PC-3 (cell line): Measurements from ENCODE around the gene TREML1. TPM values are rescaled to one million over a fixed set of nuclear protein-coding genes. Genes with fewer than 3 reads are reported as not detected.

Experiments
- ATAC-seq: fragments of 200-7000 bp; cut with Tn5 transposase; 2 replicates; pipeline ENCODE4 v1.9.1; 2020; ENCODE audit warnings: mild to moderate bottlenecking, moderate library complexity
- BruUV-seq: library from RNA; stranded (reverse); fragments of 400-500 nt; replicated peaks from 2 replicates; lab custom pipeline; 2021; lab: Mats Ljungman, UMichigan
- CTCF ChIA-PET: fragments of 300-600 bp; sonication (Branson Sonifier 250); formaldehyde crosslinking; loops from one replicate; lab custom pipeline; 2022; ENCODE audit warnings: antibody characterized with exemption; lab: Charles Lee
- POLR2A ChIA-PET: fragments of 300-600 bp; sonication (Branson Sonifier 250); formaldehyde crosslinking; loops from one replicate; lab custom pipeline; 2022; ENCODE audit warnings: antibody characterized with exemption; ENCODE audit not compliant: unreplicated experiment; lab: Charles Lee
- DNase-seq: peaks from one replicate; pipeline ENCODE4 v3.0.0-alpha.2; 2015
- H2AFZ ChIP-seq: fragments of 300-600 bp; sonication (generic); 2 replicates; pipeline ENCODE4 v1.6.0; 2016; ENCODE audit warnings: antibody characterized with exemption, low read length
- H3F3A ChIP-seq: fragments of 300-600 bp; sonication (generic); one replicate; pipeline ENCODE4 v1.6.0; 2017; ENCODE audit warnings: antibody characterized with exemption, low read length, control low read depth, mild to moderate bottlenecking; ENCODE audit not compliant: unreplicated experiment
- H3K27ac ChIP-seq: fragments of 300-600 bp; sonication (generic); 2 replicates; pipeline ENCODE4 v1.5.1; 2016; ENCODE audit warnings: mild to moderate bottlenecking, low read length
- H3K27me3 ChIP-seq: fragments of 300-600 bp; sonication (generic); 2 replicates; pipeline ENCODE4 v1.6.1; 2016; ENCODE audit warnings: low read length, mixed read lengths
- H3K36me3 ChIP-seq: fragments of 300-600 bp; sonication (generic); 2 replicates; pipeline ENCODE4 v1.6.1; 2016; ENCODE audit warnings: low read depth, mixed run types, low read length, mixed read lengths
- H3K4me1 ChIP-seq: fragments of 300-600 bp; sonication (generic); 2 replicates; pipeline ENCODE4 v1.5.1; 2016; ENCODE audit warnings: low read length; ENCODE audit not compliant: insufficient read depth
- H3K4me2 ChIP-seq: fragments of 300-600 bp; sonication (generic); 2 replicates; pipeline ENCODE4 v1.6.0; 2016; ENCODE audit warnings: low read length
- H3K4me3 ChIP-seq: fragments of 300-600 bp; sonication (generic); 2 replicates; pipeline ENCODE4 v1.5.1; 2016; ENCODE audit warnings: mild to moderate bottlenecking, low read length, mixed read lengths
- H3K79me2 ChIP-seq: fragments of 300-600 bp; sonication (generic); 2 replicates; pipeline ENCODE4 v1.6.1; 2017; ENCODE audit warnings: low read length, mixed read lengths
- H3K9ac ChIP-seq: fragments of 300-600 bp; sonication (generic); 2 replicates; pipeline ENCODE4 v1.6.0; 2016; ENCODE audit warnings: mild to moderate bottlenecking, low read length
- H3K9me2 ChIP-seq: fragments of 300-600 bp; sonication (generic); replicated peaks from 2 replicates; pipeline ENCODE4 v1.6.1; 2016; ENCODE audit warnings: mixed run types, low read length, mixed read lengths
- H3K9me3 ChIP-seq: fragments of 300-600 bp; sonication (generic); 2 replicates; pipeline ENCODE4 v1.6.1; 2016; ENCODE audit warnings: low read length, mixed read lengths
- H4K20me1 ChIP-seq: fragments of 300-600 bp; sonication (generic); 2 replicates; pipeline ENCODE4 v1.6.1; 2016; ENCODE audit warnings: low read length, mixed read lengths
- CTCF ChIP-seq: fragments of 300-600 bp; sonication (generic); conservative IDR thresholded peaks from 2 replicates; pipeline ENCODE4 v1.5.1; 2017; ENCODE audit warnings: antibody characterized with exemption, low read depth, mild to moderate bottlenecking, low read length
- EZH2 ChIP-seq: fragments of 300-600 bp; sonication (generic); IDR thresholded peaks from one replicate; pipeline ENCODE4 v1.6.1; 2017; ENCODE audit warnings: antibody characterized with exemption, mild to moderate bottlenecking, low read length; ENCODE audit not compliant: unreplicated experiment
- EZH2phosphoT487 ChIP-seq: fragments of 300-600 bp; sonication (generic); IDR thresholded peaks from 2 replicates; pipeline ENCODE4 v1.6.1; 2018; ENCODE audit warnings: mild to moderate bottlenecking, antibody characterized with exemption, low read length, borderline replicate concordance
- intact Hi-C: fragments of 100-400 bp; cut with micrococcal nuclease; formaldehyde crosslinking; loops from 2 replicates; pipeline ENCODE4 v1.9.0; 2023
- total RNA-seq: library from RNA; depleted of rRNA; stranded (reverse); fragments of >200 nt; gene quantifications from 2 replicates; pipeline ENCODE4 v1.2.3, GENCODE V29; 2014

Gene TREML1
- total RNA-seq, 1 experiment from 2014 or later = not detected

- H4K20me1 ChIP-seq = no peaks in the 10 kb centered on the region
- no peak for DNase-seq
- no peak overlapping the region for H3K4me3 ChIP-seq
- H3K9me2 ChIP-seq = no peaks in the 10 kb centered on the region
- intact Hi-C loops = no loop called here
- no peak overlapping the region for H3K9ac ChIP-seq
- H3K79me2 ChIP-seq = no peaks in the 10 kb centered on the region
- CTCF ChIA-PET = no interaction called here
- no peaks in the 10 kb centered on the region for H3K9me3 ChIP-seq
- H3K27ac ChIP-seq = no peak overlapping the region
- H3K4me1 ChIP-seq = no peaks in the 10 kb centered on the region
- H2AFZ ChIP-seq = no peak overlapping the region
- H3K36me3 ChIP-seq = no peaks in the 10 kb centered on the region
- POLR2A ChIA-PET = no interaction called here
- no peak overlapping the region for H3K4me2 ChIP-seq
- no TSS peak for BruUV-seq
- ATAC-seq = no peak
- TF ChIP-seq EZH2phosphoT487 = no peak
- no peak for TF ChIP-seq EZH2
- no peak for TF ChIP-seq CTCF
- no peaks in the 10 kb centered on the region for H3F3A ChIP-seq
- peaks cover 49% of the 10 kb centered on the region for H3K27me3 ChIP-seq
These were observed 39.7 kb upstream of the TREML1 start for GRCh38 chr6:41193884-41194283.

- ChIA-PET CTCF (no interaction called here), POLR2A (no interaction called here)
- Histone ChIP-seq H3K9ac (no peak overlapping the region), H3F3A (no peaks in the 10 kb centered on the region), H3K4me1 (no peaks in the 10 kb centered on the region), H4K20me1 (no peaks in the 10 kb centered on the region), H3K9me3 (no peaks in the 10 kb centered on the region), H2AFZ (no peak overlapping the region), H3K79me2 (no peaks in the 10 kb centered on the region), H3K9me2 (no peaks in the 10 kb centered on the region), H3K27ac (no peak overlapping the region), H3K27me3 (peaks cover 46% of the 10 kb centered on the region), H3K4me2 (no peak overlapping the region), H3K36me3 (no peaks in the 10 kb centered on the region), H3K4me3 (no peak overlapping the region)
- ATAC-seq (no peak), DNase-seq (no peak)
- TF ChIP-seq EZH2phosphoT487 (no peak), EZH2 (no peak), CTCF (no peak)
- intact Hi-C loops = no loop called here
- BruUV-seq = no TSS peak
These were observed 39.1 kb upstream of the TREML1 start for GRCh38 chr6:41193171-41193734.

- H2AFZ ChIP-seq = no peak overlapping the region
- no peaks in the 10 kb centered on the region for H3K9me3 ChIP-seq
- H3K9ac ChIP-seq = no peak overlapping the region
- no peak overlapping the region for H3K4me3 ChIP-seq
- intact Hi-C loops = no loop called here
- no TSS peak for BruUV-seq
- peaks cover 35% of the 10 kb centered on the region for H3K27me3 ChIP-seq
- no peaks in the 10 kb centered on the region for H3K36me3 ChIP-seq
- peak; percentile 56 for ATAC-seq
- no peaks in the 10 kb centered on the region for H3K4me1 ChIP-seq
- no peaks in the 10 kb centered on the region for H3K79me2 ChIP-seq
- TF ChIP-seq CTCF (peak; percentile 57), EZH2phosphoT487 (no peak)
- no peak overlapping the region for H3K4me2 ChIP-seq
- no peak overlapping the region for H3K27ac ChIP-seq
- H4K20me1 ChIP-seq = no peaks in the 10 kb centered on the region
- CTCF ChIA-PET = no interaction called here
- peak; percentile 44 for DNase-seq
- POLR2A ChIA-PET = no interaction called here
- H3K9me2 ChIP-seq = no peaks in the 10 kb centered on the region
- no peaks in the 10 kb centered on the region for H3F3A ChIP-seq
These were observed 37.4 kb upstream of the TREML1 start for GRCh38 chr6:41191569-41191968.
